SU-DHL-6 (cell line): ENCODE results near the gene TMEM92.
"Not testable (repeated sequence)": the region's sequence is repeated elsewhere in the genome, so short reads cannot be mapped to it uniquely, and the experiment has no call there.

Experiments
- H2AFZ ChIP-seq: fragments of 200-600 bp; sonication (generic); 2 replicates; pipeline ENCODE4 v1.6.1; 2014; ENCODE audit warnings: low read depth, mild to moderate bottlenecking, moderate library complexity, mixed read lengths, antibody characterized with exemption, low read length; ENCODE audit not compliant: severe bottlenecking
- H3F3A ChIP-seq: fragments of 200-600 bp; shearing (Covaris generic); 2 replicates; pipeline ENCODE4 v1.6.0; 2016; ENCODE audit warnings: antibody characterized with exemption, mild to moderate bottlenecking; ENCODE audit not compliant: insufficient read depth
- H3K27ac ChIP-seq: fragments of 200-600 bp; sonication (generic); 2 replicates; pipeline ENCODE4 v1.5.1; 2016; ENCODE audit warnings: low read depth, mild to moderate bottlenecking, low read length, moderate library complexity, mixed read lengths
- H3K27me3 ChIP-seq: fragments of 200-600 bp; sonication (generic), shearing (Covaris generic); 2 replicates; pipeline ENCODE4 v1.6.0; 2014; ENCODE audit warnings: mild to moderate bottlenecking, low read length
- H3K36me3 ChIP-seq: fragments of 200-600 bp; sonication (generic); 2 replicates; pipeline ENCODE4 v1.6.1; 2014; ENCODE audit warnings: mild to moderate bottlenecking, low read length, mixed read lengths
- H3K4me2 ChIP-seq: fragments of 300-600, 200-600 bp; shearing (Covaris generic), sonication (generic); 2 replicates; pipeline ENCODE4 v1.6.0; 2014; ENCODE audit warnings: low read length, low read depth, mild to moderate bottlenecking; ENCODE audit not compliant: poor library complexity, severe bottlenecking
- H3K4me3 ChIP-seq: fragments of 200-600 bp; sonication (generic); 2 replicates; pipeline ENCODE4 v1.5.1; 2014; ENCODE audit warnings: antibody characterized with exemption, low read length, mild to moderate bottlenecking, mixed read lengths; ENCODE audit not compliant: insufficient read depth, poor library complexity, severe bottlenecking
- H3K79me2 ChIP-seq: fragments of 200-600 bp; sonication (generic); 2 replicates; pipeline ENCODE4 v1.6.1; 2014; ENCODE audit warnings: mild to moderate bottlenecking, low read length, moderate library complexity; ENCODE audit not compliant: insufficient read depth
- H3K9ac ChIP-seq: fragments of 200-600 bp; sonication (generic); 2 replicates; pipeline ENCODE4 v1.7.0; 2014; ENCODE audit warnings: mild to moderate bottlenecking, low read length
- H3K9me2 ChIP-seq: fragments of 200-600 bp; sonication (generic); replicated peaks from 2 replicates; pipeline ENCODE4 v1.6.1; 2014; ENCODE audit warnings: low read length; ENCODE audit not compliant: insufficient read depth
- H3K9me3 ChIP-seq: fragments of 200-600 bp; sonication (generic); 2 replicates; pipeline ENCODE4 v1.6.1; 2014; ENCODE audit warnings: low read length, mixed read lengths; ENCODE audit not compliant: insufficient read depth
- H4K20me1 ChIP-seq: fragments of 200-600 bp; sonication (generic); 2 replicates; pipeline ENCODE4 v1.6.1; 2014; ENCODE audit warnings: low read depth, mild to moderate bottlenecking, antibody characterized with exemption, low read length, moderate library complexity, mixed read lengths
- CTCF ChIP-seq: fragments of 200-600 bp; sonication (generic); IDR thresholded peaks from one replicate; pipeline ENCODE4 v1.5.1; 2017; ENCODE audit warnings: antibody characterized with exemption, mild to moderate bottlenecking, low read length, moderate library complexity; ENCODE audit not compliant: insufficient read depth, poor library complexity, severe bottlenecking
- EZH2phosphoT487 ChIP-seq: fragments of 200-600 bp; sonication (generic), shearing (Covaris generic); conservative IDR thresholded peaks from 2 replicates; pipeline ENCODE4 v1.6.1; 2018; ENCODE audit warnings: mild to moderate bottlenecking, antibody characterized with exemption, low read length, moderate library complexity, mixed read lengths

TMEM92 gene

GRCh38 chr17:50285941-50286340 lies 11.7 kb downstream of the TMEM92 start:
- TF ChIP-seq EZH2phosphoT487: no peak
- no peak for TF ChIP-seq CTCF
- H2AFZ ChIP-seq: no peak overlapping the region
- no peaks in the 10 kb centered on the region for H3K79me2 ChIP-seq
- H3F3A ChIP-seq: no peaks in the 10 kb centered on the region
- H3K27ac ChIP-seq: no peak overlapping the region
- H3K9me3 ChIP-seq: no peaks in the 10 kb centered on the region
- H3K9me2 ChIP-seq: no peaks in the 10 kb centered on the region
- H4K20me1 ChIP-seq: no peaks in the 10 kb centered on the region
- H3K4me3 ChIP-seq: no peak overlapping the region
- no peaks in the 10 kb centered on the region for H3K27me3 ChIP-seq
- H3K9ac ChIP-seq: no peak overlapping the region
- H3K36me3 ChIP-seq: no peaks in the 10 kb centered on the region
- no peak overlapping the region for H3K4me2 ChIP-seq

- H3K4me2 ChIP-seq, H3K36me3 ChIP-seq, H3K27ac ChIP-seq, H3K9me3 ChIP-seq, H3K4me3 ChIP-seq, H2AFZ ChIP-seq, H3K9me2 ChIP-seq, H3K27me3 ChIP-seq, H4K20me1 ChIP-seq, H3F3A ChIP-seq, H3K79me2 ChIP-seq, H3K9ac ChIP-seq: not testable (repeated sequence)
Measured at GRCh38 chr17:50287302-50287701, 13.0 kb downstream of the TMEM92 start.

GRCh38 chr17:50288306-50288705 lies 14.0 kb downstream of the TMEM92 start:
- H3K79me2 ChIP-seq: no peaks in the 10 kb centered on the region
- H3K9me3 ChIP-seq: no peaks in the 10 kb centered on the region
- H3F3A ChIP-seq: no peaks in the 10 kb centered on the region
- no peak overlapping the region for H3K27ac ChIP-seq
- no peak for TF ChIP-seq CTCF
- TF ChIP-seq EZH2phosphoT487: no peak
- no peaks in the 10 kb centered on the region for H4K20me1 ChIP-seq
- H3K9me2 ChIP-seq: no peaks in the 10 kb centered on the region
- H3K27me3 ChIP-seq: no peaks in the 10 kb centered on the region
- no peak overlapping the region for H3K9ac ChIP-seq
- no peaks in the 10 kb centered on the region for H3K36me3 ChIP-seq
- no peak overlapping the region for H2AFZ ChIP-seq
- no peak overlapping the region for H3K4me2 ChIP-seq
- H3K4me3 ChIP-seq: no peak overlapping the region

GRCh38 chr17:50289278-50289677 lies 15.0 kb downstream of the TMEM92 start:
- Histone ChIP-seq H3K27me3 (no peaks in the 10 kb centered on the region), H4K20me1 (no peaks in the 10 kb centered on the region), H3K27ac (no peak overlapping the region), H3K36me3 (no peaks in the 10 kb centered on the region), H2AFZ (no peak overlapping the region), H3K9me3 (no peaks in the 10 kb centered on the region), H3K9ac (no peak overlapping the region), H3K4me2 (no peak overlapping the region), H3K79me2 (no peaks in the 10 kb centered on the region), H3K9me2 (no peaks in the 10 kb centered on the region), H3K4me3 (no peak overlapping the region), H3F3A (no peaks in the 10 kb centered on the region)
- no peak for TF ChIP-seq CTCF
- TF ChIP-seq EZH2phosphoT487: no peak
